ENCODE results near the gene SMG6.

The SMG6 gene

DNA sequence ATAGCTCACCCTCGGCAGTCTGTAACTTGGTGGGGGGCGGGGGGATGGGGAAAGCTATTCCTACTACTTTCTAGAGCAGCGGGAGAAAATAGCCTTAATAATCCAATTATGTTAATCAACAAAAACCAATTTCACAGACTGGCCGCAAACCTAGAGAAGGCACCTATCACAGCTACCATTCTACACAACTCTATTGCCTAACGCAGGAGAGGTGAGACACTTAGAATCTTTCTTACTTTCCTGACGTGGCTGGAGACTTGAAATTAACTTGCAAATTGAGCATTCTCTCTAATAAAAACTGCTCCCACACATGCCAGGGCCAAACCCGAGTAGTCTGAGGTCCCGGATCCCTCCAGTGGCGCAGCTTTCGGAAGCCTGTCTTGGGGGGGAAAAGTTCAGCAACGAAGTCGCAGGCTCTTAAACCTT is 794 bp downstream of the SMG6 start:
- DNase-seq = no peak

DNA sequence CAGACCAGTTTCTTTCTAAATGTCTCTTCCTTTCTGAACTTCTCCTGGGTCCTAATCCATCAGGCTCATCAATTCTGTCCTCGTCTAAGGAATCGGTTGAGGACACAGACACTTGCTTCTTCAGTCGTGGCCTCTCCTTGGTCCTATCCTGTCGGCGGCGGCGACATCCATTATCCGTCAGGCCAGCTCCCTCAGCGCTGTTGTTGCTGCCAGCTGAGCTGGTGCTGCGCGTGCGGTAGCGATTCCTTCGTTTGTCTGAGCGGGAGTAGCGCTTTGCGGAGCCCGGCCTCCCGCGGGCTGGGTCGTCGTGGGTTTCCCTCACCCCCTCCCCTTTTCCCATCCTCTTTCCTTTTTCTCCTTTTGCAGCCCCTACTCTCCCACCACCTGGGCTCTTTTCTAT is 3.8 kb downstream of the SMG6 start:
- DNase-seq = no peak

DNA sequence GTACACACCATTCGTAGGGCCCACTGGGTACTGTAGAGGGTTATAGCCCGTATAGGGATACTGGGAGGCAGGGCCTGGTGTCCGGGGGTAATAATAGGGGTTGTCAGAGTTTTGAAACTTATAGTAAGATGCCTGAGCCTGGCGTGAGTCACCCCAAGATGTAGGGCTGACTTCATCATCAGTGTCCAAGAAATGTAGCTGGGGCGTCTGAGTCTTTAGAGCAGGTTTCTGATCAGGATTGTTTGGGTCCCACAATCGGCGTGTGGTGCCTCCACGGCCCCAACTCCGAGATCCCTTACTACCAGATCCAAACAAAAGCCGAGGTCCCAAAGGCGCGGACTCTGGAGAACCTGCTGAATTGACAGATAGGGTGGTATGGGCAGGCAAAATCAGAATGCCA is 4.4 kb downstream of the SMG6 start:
- DNase-seq = no peak

DNA sequence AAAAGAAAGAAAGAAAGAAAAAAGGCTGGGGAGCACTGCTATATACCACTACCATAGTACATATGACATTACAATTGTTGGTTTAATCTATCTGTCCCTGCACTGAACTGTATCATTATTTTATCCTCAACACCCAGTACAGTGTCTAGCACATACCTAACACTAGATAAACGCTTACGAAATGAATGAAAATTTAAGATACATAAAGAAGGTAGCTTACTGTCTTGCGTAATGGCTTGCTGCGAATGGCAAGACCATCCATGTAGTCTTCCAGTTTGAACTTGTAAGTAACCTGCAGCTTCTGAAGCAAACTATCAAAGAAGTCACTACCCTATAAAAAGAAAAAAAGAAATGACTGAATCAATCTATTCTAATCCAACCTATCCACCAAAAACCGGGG is 6.6 kb downstream of the SMG6 start:
- DNase-seq = no peak

DNA sequence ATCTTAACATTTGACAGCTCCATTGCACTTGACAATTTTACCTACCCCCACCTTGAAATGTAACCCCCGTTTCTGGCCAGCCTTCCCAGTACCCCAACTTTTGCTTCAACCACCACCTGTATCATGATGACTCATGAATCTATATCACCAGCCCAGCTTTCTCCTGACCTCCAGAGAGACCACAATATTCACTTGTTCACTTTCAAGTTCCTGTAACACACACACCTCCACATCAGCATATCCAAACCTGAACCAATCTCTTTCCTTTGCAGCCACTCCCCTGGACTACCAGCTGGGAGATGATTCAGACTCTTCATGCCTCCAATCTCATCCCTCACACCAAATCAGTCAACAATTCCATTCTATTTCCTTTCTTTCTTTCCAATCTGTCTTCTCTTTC is 8.0 kb downstream of the SMG6 start:
- no peak for DNase-seq

DNA sequence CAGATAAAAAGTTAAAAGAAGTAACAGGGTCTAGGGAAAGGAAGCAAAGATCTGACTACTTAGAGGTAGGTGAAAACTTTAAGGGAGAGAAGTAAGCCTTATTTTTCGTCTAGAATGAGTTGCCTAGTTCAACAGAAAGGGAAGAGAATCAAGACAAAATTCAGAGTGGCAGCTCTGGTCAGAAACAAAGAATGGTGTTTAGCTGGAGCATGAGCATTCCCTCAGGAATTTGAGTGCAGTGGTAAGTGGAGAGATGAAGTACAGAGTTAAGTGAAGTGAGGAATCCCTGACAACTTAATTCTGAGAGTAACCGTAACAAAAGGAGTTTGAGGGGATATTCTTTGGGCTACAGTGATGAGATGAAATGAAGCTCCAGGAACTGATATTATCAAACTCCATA is 11.5 kb downstream of the SMG6 start:
- no peak for DNase-seq

DNA sequence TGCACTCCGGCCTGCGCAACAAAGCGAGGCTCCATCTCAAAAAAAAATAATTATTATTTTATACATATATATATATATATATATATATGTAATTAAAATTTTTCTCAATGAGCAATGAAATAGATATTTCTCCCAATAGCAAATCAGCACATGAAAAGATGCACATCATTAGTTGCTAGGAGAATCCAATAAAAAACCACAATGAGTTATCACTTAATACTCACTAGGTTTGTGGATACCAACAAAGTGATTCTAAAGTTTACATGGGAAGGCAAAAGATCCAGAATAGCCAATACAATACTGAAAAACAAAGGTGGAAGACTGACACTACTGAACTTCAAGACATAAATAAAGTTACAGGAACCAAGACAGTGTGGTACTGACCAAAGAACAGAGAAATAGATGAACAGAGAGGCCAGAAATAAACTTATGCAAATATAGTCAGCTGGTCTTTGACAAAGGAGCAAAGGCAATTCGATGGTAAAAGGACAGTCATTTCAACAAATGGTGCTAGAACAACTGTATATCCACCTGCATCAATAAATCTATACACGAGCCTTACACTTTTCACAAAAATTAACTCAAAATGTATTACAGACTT is 13.6 kb downstream of the SMG6 start:
- DNase-seq = no peak

DNA sequence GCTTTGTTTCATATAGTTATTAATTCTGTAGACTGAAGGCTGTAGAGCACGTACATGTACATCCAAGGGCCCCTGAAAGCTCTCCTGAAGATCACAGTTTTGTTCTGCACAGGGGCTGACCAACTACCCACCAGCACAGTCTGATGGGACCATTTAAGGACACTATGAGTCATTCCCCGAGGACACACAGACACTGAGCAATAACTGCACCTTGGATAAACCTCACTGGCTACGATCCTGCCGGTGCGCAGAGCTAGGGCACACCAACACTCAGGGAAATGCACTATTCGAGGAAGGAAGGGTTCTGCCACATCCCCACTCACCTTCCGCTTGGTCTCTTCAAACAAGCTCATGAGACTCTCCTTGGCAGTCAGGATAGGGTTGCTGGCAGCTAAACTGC is 20.3 kb downstream of the SMG6 start:
- DNase-seq = peak; percentile 46

DNA sequence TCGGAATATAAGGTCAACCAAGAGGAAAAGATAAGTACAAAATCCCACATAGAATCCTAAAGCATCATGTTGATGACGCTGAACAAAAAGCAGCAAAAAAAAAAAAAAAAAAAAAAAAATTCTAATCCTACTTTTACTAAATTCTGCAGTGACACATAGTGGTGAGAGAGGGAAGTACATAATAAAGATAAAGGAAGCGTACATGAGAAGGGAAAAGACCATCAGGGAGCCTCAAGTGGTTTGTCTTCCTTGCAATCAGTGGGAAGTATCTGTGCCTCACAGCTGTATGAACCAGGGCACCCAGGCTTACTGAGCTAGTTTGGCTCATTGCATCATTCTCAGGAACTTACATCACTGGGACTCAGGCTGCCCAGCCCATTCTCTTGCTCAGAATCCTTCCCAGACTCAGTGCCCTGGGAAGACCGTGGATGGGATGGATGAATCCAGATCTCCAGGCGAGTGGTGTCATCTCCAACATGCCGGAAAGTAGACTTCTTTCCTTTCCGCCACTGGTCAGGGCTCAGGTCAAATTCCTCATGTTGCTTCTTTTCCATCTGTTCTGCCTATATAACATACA is 21.2 kb downstream of the SMG6 start:
- peak; percentile 67 for DNase-seq

DNA sequence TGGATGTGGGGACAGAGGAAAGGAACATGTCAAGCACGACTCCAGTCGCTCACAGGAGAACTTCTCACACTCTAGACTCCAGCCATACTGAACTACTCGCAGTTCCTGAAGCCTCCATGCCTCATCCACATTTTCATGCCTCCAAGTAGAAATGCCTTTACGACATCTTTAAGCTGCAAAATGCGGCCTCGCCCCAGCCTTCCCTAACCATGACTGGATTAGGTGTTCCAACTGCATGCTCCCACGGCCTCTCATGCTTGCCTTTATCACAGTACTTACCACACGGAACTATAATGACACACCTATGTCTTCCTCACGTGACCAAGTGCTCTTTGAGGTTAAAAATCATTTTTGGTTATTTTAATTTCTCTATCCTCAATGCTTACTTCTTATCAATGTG is 23.9 kb downstream of the SMG6 start:
- no peak for DNase-seq

DNA sequence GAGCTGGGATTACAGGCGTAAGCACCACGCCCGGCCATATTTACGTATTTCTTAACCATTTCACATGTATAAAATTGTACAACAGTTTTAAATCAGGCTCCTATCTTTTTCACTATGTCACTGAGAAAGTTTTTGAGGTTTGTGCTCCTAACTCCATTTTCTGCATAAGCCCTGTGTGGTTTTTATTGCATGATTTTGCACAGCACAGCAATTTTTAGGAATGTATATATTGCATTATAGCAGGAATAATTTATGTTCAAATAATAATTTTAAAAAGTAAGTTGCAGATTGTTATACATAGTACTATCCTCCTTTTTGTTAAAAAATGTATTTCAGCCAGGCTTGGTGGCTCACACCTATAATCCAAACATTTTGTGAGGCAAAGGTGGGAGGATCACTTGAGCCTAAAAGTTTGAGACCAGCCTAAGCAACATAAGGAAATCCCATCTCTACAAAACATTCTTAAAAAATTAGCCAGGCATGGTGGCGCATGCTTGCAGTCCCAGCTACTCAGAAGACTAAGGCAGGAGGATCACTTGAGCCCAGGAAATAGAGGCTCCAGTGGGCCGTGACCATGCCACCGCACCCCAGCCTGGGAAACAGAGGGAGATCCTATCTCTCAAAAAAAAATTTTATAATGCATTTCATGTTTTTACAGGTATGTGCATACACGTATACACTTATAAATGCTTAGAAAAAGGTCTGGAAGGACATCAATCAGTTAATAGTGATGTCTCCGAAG is 26.0 kb downstream of the SMG6 start:
- no peak for DNase-seq

DNA sequence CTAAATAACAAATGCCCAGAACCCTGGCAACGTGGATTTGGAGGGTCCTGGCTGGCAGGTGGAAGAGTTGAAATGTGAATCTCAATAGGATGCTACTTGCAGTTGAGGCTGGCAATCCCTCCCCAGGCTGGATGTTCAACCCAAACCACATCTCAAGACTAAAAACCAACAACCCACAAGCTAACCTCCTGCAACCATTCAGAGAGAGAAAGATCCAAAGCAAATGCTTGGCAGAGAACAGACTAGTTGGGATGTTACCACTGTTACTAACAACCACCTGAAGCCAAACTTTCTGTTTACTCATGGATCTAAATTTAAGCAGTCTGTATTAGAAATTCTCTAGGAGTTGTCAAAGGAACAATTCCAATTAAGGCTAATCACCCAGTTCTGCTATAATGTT is 27.9 kb downstream of the SMG6 start:
- DNase-seq = peak; percentile 55

DNA sequence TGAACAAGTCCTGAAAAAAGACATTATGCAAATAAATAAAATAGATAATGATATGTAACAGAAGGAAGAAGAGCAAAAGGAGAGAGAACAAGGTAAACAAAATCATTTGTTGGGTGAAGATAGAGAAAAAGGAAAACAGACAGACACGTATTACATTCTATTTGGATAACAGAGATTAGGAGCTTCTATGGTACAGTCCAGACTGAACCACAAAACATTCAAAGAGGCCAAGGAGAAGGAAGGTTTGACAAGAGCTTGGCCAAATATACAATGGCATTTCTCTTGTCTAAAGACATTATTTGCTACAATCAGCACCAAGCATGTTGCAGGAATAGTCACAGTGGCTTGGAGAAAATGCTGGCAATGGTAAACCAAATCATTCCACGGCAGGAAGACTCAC is 29.2 kb downstream of the SMG6 start:
- DNase-seq = no peak

DNA sequence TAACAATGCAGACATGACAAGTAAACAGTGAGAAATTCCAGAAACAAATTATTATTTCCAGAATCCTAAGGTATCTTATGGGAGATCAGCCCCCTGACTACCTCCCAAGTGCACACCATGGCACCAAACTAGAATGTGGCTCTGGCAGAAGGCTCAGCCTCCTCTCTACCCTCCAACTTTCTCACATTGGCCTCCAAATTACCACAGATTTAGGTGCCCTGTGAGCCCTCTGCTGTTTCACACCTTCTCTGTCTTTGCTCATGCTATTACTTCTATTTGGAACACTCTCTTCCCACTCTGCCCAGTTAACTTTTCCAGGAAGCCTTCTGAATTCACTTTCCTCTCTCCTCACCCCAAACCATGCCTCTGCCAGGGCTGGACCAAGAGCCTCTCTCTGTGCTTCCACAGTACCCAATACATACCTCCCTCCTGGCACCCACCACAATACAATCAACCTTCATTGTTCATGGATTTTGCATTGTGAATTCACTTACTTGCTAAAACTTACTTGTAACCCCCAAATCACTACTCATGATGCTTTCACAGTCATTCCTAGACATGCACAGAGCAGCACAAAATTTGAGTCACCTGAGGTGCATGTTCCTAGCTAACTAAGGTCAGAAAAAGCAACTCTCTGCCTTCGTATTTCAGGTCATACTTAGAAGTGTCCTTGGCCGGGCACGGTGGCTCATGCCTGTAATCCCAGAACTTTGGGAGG is 31.4 kb downstream of the SMG6 start:
- DNase-seq = peak; percentile 67

DNA sequence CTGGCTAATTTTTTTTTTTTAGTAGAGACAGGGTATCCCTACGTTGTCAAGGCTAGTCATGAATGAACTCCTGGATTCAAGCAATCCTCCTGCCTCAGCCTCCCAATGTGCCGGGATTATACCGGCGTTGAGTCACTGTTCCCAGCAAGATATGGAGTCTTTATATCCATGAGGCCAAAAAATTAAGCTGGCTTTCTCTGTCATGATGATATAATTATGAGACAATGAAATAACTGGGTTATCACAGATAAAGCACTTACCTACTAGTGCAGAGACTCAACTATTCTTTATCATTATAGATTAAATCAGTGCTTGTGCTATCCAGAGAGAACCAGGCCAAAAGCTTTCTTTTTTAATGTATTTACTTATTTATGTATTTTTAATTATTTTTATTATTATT is 36.2 kb downstream of the SMG6 start:
- DNase-seq = peak; percentile 56

DNA sequence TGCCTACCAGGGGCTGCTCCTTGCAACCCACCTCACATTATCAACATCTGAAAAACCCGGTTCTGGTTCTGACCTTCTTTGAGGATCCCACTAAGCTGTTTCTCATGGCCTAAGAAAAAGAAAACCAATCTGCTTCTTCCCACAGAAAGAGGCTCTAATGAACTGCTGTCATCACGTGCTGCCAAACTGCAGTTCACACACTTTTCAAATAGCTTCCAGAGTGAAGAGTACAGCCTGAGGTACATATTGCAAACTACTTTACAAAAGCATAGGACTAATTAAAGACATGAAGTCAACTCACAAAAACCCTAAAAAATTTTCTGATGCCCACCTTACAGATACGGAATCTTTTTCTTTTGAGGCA is 36.7 kb downstream of the SMG6 start:
- DNase-seq = no peak

DNA sequence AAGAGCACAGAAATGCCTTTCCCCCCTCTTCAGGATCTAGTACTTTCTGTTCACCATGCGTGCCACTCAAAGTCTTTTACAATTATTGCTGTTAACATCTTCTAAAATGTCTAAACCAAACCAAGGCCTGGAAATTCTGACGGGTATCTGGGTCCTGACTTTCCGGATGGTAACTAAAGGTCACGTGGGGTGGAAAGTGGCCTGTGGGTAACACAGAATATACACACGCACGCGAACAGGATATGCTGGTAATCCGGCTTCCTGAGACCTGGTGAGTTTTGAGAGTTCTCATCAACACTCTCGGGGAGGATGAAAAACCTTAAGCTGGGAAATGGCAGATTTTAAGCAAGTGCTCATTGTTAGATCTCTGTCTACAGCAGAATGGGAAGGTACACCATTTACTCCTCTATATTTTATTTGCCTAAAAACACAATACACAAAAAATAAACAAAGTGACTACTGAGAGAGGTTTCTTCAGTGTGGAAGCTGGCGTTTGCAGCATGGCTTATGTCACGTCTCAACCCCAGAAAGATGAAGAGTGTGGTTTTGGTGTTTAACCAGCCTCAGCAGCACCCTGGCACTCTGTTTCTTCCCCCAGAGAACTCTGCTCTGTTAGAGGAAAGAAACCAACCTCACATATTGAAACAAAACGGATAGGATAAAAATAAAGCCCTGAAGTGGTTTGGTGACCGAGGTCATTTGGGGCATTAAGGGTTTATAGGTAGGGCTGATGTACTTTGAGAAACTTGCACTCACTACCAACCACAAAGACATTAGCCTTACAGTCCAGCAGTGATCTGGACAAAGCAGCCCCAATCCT is 37.3 kb downstream of the SMG6 start:
- DNase-seq = peak; percentile 85

DNA sequence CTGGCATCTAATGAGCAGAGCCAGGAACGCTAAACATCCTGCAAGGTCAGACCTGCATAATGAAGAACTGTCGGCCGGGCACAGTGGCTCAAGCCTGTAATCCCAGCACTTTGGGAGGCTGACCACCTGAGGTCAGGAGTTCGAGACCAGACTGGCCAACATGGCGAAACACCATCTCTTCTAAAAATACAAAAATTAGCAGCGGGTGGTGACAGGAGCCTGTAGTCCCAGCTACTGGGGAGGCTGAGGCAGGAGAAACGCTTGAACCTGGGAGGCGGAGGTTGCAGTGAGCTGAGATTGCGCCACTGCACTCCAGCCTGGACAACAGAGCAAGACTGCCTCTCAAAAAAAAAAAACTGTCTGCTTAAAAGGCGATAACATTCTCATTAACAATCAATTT is 38.4 kb downstream of the SMG6 start:
- peak; percentile 65 for DNase-seq

DNA sequence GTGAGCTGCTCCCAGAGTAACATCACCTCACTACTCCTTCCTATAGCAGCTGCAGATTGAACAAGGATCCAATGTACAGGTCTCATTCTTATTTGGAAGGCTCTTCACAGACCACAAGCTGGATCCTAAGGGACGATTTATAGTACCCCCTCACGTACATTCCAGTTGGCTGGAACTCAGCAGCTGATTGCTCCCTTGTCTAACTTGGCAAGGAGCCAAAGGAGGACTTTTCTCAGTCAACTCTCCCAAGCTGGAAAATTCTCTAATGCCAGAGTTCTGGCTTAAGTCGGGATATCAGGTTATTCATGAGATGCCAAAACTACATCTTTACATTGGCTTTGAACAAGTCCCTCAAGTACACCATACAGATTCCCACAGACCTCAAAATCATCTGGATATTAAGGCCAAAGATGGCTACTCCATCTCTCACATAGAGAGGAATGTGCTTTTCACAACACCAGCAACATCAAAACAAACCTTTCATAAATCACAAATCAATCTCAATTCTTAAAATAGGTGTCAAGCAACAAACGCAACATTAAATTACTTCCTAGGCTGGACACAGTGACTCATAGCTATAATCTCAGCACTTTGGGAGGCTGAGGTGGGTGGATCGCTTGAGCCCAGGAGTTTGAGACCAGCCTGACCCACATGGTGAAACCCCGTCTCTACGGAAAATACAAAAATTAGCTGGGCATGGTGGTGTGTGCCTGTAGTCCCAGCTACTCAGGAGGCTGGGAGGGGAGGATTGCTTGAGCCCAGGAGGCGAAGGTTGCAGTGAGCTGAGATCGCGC is 39.3 kb downstream of the SMG6 start:
- DNase-seq = peak; percentile 62

DNA sequence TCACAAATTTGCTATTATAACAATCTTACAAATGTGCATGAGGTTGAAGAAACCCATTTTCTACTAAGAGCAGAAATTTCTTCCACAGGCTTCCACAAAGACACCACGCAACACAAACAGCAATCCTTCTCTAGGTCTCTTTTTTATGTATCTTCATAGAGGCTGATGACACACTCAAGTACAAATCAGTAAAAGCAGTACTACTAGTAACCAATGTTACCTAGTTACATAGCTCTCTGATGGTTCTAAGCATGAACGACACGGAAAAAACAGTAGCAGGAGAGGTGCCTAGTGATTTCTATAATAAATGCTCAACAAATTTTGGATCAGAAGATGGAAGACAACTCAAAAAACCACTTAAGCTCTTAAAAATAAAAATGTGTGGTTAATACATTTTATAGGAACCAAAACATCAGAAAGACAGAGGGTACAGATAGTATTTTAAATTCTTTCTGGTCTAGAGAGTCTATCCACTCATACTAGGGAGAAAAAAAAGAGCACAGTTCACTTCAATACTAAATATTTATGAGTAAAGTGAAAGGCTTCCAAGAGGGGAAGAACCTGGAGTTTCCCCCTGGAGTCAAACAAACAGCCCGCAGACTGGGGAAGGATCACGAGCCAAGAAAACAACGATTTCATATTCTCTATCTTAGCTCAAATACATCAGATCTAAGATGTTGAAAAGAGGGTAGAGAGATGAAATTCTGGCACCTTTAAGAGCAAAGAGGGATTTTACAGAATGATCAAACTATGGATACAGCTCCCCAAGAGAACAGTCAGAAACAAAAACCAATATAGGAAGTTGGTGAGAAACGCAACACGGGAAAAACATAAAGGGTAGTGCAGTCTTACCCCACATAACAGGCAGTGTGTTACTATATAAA is 40.2 kb downstream of the SMG6 start:
- DNase-seq = peak; percentile 54

DNA sequence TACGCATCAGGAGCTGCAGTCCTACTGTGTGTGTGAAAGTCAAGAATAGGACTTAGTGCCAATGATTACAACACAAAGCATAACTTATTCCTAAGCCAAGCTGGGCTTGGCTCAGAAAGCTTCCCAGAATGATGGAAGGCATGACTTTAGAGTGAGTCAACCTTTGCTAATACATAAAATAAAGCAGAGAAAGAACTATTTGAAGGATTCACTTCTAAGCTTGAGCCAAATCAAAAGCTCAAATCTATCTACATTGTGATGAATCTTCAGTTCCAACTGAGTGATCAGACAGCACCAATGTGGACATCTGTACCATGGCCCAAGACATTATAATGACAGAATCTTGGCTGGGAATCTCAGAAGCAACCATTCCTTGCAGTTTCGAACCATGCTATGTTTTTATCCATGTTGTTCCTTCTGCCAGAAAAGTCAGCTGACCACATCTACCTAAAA is 41.4 kb downstream of the SMG6 start:
- peak; percentile 38 for DNase-seq
